GM21360 (cell line): ENCODE results near the gene FBXO33.
"Not testable (repeated sequence)": the region's sequence is repeated elsewhere in the genome, so short reads cannot be mapped to it uniquely, and the experiment has no call there.

Experiments used
- ATAC-seq: cut with Tn5 transposase; IDR thresholded peaks from one replicate; pipeline ENCODE4 v1.9.1; 2021; ENCODE audit warnings: mild to moderate bottlenecking, moderate library complexity; ENCODE audit not compliant: unreplicated experiment

The FBXO33 gene

GRCh38 chr14:39374851-39375250, 57.4 kb downstream of the FBXO33 start:
- no peak for ATAC-seq

DNA sequence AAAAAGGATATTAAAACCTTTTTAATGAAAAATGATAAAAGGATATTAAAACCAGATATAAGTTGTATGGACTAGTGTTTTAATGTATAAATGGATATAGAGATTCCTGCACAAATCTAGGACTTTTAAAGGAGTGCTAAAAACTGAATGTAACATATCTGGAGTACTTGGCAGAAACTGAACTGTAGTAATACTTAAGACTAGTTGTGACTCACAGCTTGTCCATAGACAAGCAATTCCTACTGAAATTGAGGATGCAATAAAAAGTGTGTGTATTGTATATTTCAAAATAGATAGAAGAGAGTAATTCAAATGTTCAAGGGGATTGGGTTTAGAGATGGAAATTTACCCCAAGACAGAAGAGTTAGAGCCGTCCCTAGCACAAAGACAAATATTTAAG, 59.6 kb downstream of the FBXO33 start:
- ATAC-seq, result no peak

GRCh38 chr14:39370415-39370814, 61.8 kb downstream of the FBXO33 start:
- ATAC-seq, result no peak

DNA sequence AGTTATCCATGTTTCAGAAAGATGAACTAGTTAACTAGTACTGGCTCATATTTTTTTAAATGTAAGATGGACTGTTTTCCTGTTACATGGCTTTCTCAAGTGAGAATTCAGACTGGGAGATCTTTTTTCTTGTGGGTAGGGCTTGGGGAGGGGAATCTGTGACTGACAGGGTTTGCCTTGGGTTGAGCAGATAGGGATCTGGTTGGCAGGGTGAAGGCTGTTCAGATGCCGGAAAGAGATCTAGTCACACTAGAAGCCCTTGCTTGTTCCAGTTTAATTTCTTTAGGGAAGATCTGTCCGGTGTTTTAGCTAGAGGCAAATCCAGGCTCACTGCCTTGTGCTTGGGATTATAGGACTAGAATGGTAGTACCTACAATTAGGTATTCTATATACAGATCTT, 63.2 kb downstream of the FBXO33 start:
- ATAC-seq, result no peak

DNA sequence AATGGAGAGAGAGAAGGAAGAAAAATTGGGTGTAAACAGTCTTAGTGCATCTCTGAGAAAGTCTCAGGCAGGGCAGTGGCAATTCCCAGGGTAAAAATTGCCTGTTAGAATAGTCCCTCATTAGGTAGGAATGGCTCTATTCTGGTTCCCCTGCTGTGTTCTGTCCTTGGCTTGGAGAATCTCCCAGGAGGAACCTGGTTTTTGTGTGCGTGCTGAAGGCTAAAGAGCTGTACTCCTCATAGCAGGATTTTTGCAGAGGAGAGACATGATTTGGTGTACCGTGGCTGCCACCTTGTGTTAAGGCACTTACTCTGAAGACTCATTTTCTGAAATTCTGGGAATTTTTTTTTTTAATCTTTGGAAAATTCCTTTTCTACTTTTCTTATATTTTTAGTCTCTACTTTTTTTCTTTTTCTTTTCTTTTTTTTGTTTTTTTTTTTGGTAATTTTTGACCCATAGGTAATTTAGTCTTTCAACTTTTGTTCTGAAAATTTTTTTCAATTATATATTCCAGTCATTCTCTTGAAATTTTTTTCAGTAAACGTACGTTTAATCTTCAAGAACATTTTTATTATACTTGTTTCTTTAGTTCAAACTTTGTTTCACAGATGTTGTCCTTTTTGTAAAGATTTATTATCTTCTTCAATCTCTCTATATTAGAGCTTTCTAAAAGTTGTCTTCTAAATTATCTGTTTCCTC, 63.8 kb downstream of the FBXO33 start:
- ATAC-seq, result no peak

GRCh38 chr14:39367387-39367751, 64.9 kb downstream of the FBXO33 start:
- ATAC-seq, result no peak

DNA sequence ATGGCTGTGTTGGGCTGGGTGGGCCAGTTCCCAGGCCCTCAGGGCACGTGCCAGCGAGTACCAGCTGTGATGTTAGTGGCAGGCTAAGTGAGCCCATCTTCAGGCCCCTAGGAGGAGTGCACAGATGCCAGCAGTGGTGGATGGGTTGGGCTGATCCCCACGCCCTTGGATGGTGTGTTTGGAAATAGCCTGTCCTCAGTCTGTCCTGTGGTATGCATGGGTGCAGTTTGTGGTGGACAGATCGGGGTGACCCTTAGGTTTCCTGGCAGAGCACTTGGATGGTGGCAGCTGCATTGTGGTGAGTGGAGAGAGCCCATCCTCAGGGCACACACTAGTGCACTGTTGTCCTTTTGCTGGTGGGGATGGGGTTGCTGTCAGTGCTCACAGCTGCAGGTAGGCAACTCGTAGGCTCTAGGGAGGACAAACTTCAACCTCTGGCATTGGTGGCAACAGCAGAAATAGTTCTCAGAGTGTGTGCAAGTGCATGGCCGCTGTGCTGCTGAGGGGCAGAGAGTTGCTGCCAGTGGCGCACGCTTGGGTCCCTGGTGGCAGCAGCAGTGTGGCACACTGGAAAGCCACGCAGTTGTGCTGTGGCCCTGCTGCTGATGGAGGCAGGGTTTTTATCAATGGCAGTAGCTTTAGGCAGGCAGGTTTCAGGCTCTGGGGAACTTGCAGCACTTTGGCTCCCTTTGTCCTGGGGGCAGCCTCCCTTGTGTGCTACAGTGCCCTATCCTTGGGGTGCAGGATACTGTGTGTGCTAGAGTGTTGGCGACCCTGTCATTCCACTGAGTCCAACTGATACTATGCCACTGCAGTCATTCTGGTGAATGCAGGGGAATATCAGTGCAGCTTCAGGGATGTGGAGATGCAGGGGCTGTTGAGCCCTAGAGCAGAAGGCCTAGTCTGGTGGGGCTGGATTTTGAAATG, 65.5 kb downstream of the FBXO33 start:
- no peak for ATAC-seq

- ATAC-seq, result no peak
Observed at GRCh38 chr14:39365354-39365753, 66.9 kb downstream of the FBXO33 start.

- no peak for ATAC-seq
Observed at GRCh38 chr14:39364509-39364908, 67.7 kb downstream of the FBXO33 start.

- ATAC-seq, result not testable (repeated sequence)
Observed at GRCh38 chr14:39361556-39361955, 70.7 kb downstream of the FBXO33 start.

GRCh38 chr14:39360316-39360715, 71.9 kb downstream of the FBXO33 start:
- ATAC-seq, result no peak

DNA sequence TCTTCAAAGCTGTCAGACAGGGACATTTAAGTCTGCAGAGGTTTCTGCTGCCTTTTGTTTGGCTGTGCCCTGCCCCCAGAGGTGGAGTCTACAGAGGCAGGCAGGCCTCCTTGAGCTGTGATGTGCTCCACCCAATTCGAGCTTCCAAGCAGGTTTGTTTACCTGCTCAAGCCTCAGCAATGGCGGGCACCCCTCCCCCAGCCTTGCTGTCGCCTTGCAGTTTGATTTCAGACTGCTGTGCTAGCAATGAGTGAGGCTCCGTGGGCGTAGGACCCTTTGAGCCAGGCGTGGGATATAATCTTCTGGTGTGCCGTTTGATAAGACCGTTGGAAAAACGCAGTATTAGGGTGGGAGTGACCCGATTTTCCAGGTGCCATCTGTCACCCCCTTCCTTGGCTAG, 73.2 kb downstream of the FBXO33 start:
- ATAC-seq, result not testable (repeated sequence)

DNA sequence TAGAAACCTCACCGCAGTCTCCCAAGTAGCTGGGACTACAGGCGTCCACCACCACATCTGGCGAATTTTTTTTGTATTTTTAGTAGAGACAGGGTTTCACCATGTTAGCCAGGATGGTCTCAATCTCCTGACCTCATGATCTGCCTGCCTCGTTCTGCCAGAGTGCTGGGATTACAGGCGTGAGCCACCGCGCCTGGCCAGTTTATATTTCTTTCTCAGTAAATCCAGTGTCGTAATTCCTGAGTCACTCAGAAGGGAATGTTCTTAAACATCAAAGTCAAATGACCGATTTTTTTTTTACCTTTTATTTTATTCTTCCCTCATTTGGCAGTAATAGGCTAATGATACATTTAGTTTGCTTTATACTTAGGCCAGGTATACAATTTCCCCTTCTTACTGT, 80.5 kb downstream of the FBXO33 start:
- ATAC-seq, result no peak

- no peak for ATAC-seq
Observed at GRCh38 chr14:39350866-39351265, 81.4 kb downstream of the FBXO33 start.
